Chondrocyte (in vitro differentiated cells): ENCODE measurements around the gene DAND5. TPM values are rescaled to one million over a fixed set of nuclear protein-coding genes. Genes with fewer than 3 reads are reported as not detected.

Source experiments
- DNase-seq: peaks from one replicate; pipeline ENCODE4 v3.0.0; 2021; ENCODE audit warnings: mixed read lengths, low spot score
- H3K27ac Mint-ChIP-seq: one replicate; pipeline ENCODE4 v1.8.0; 2021; ENCODE audit warnings: mild to moderate bottlenecking, moderate library complexity, mixed read lengths; ENCODE audit not compliant: unreplicated experiment
- H3K27me3 Mint-ChIP-seq: 2 replicates; pipeline ENCODE4 v1.8.0; 2021; ENCODE audit warnings: low read depth, mixed read lengths
- H3K36me3 Mint-ChIP-seq: 2 replicates; pipeline ENCODE4 v1.8.0; 2021; ENCODE audit warnings: low read depth, mixed read lengths
- H3K4me1 Mint-ChIP-seq: 2 replicates; pipeline ENCODE4 v1.8.0; 2021; ENCODE audit warnings: low read depth, mild to moderate bottlenecking, mixed read lengths
- H3K4me3 Mint-ChIP-seq: one replicate; pipeline ENCODE4 v1.8.0; 2021; ENCODE audit warnings: mild to moderate bottlenecking, moderate library complexity, mixed read lengths; ENCODE audit not compliant: unreplicated experiment
- H3K9me3 Mint-ChIP-seq: 2 replicates; pipeline ENCODE4 v1.8.0; 2021; ENCODE audit warnings: low read depth, mixed read lengths
- CTCF ChIP-seq: fragments of 200-600 bp; sonication (generic); IDR thresholded peaks from 2 replicates; pipeline ENCODE4 v1.5.0; 2021; ENCODE audit warnings: antibody characterized with exemption, mild to moderate bottlenecking, moderate library complexity
- total RNA-seq: library from RNA; stranded (reverse); gene quantifications from 3 replicates; pipeline ENCODE4 v1.2.1, GENCODE V29; 2021

Gene DAND5
- total RNA-seq, 1 donor from 2014 or later = 0.57 TPM

GRCh38 chr19:13017306-13018034 is 48.1 kb downstream of the DAND5 start:
- Mint-ChIP-seq H3K27ac (no peak overlapping the region), H3K27me3 (peaks cover 28% of the 10 kb centered on the region), H3K4me1 (peaks cover 62% of the 10 kb centered on the region), H3K36me3 (peaks cover 9% of the 10 kb centered on the region), H3K9me3 (no peaks in the 10 kb centered on the region), H3K4me3 (no peak overlapping the region)
- no peak for TF ChIP-seq CTCF
- DNase-seq = no peak

GRCh38 chr19:13018035-13018914 is 48.9 kb downstream of the DAND5 start:
- no peak overlapping the region for H3K4me3 Mint-ChIP-seq
- DNase-seq = no peak

GRCh38 chr19:13019332-13019731 is 50.0 kb downstream of the DAND5 start:
- no peak for TF ChIP-seq CTCF
- Mint-ChIP-seq H3K27ac (no peak overlapping the region), H3K9me3 (no peaks in the 10 kb centered on the region), H3K27me3 (peaks cover 21% of the 10 kb centered on the region), H3K4me1 (peaks cover 60% of the 10 kb centered on the region), H3K4me3 (no peak overlapping the region), H3K36me3 (peaks cover 10% of the 10 kb centered on the region)
- DNase-seq = no peak

More at GRCh38 chr19:13018035-13018914, 48.9 kb downstream of the DAND5 start:
- no peak for TF ChIP-seq CTCF
- Mint-ChIP-seq H3K27me3 (peaks cover 21% of the 10 kb centered on the region), H3K9me3 (no peaks in the 10 kb centered on the region), H3K36me3 (peaks cover 8% of the 10 kb centered on the region), H3K4me1 (peaks cover 61% of the 10 kb centered on the region), H3K27ac (no peak overlapping the region)

GRCh38 chr19:13020002-13020414 is 50.6 kb downstream of the DAND5 start:
- no peak for DNase-seq
- Mint-ChIP-seq H3K4me3 (no peak overlapping the region), H3K36me3 (peaks cover 12% of the 10 kb centered on the region)

More at GRCh38 chr19:13020002-13020414, 50.6 kb downstream of the DAND5 start:
- no peak overlapping the region for H3K27ac Mint-ChIP-seq
- H3K4me1 Mint-ChIP-seq = peaks cover 61% of the 10 kb centered on the region
- peaks cover 19% of the 10 kb centered on the region for H3K27me3 Mint-ChIP-seq
- TF ChIP-seq CTCF = no peak
- H3K9me3 Mint-ChIP-seq = no peaks in the 10 kb centered on the region
